NCI-H1436 (cell line): ENCODE data around the gene TRPM3.

Experiments used
- DNase-seq: peaks from one replicate; lab custom pipeline; 2025; lab: John Stamatoyannopoulos, UW

The TRPM3 gene

DNA sequence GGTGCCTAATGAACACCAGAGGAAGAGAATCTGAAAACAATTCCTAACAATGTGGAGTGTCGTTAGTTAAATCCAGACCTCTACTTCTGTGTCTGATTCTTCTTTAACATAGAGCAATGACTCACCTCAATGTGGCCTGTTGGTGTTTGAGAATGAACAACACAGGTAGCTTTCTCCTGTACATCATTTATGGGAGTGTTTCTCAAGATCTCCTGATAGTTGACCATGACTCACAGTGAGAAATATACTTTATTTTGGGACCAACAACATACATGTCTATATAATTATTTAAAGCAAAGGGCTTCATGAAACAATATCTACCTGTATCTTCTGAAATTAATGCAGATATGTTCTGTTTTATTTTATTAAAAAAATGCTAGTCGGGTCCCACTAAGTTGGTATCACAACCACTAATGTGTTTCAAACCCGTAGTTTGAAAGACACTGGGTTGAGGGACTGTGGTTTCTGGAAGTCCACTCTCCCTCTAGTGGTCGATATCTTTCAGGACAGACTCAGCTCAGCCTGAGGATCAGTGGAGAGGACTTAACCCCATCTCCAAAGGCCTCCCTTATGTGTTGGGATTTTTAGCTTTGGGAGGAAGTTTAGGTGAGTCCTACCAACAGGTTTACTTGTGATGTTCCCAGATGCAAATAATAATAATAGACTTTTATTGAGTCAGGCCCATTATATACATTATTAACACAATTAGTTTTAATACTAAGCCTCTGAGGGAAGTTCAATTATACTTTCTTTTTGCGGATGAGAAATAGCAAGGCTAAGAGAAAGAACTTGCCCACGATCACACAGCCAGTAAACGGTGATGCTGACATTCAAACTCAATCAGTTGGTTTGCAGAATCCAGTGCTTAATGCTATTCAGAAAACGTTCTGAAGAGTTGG, 636.9 kb downstream of the TRPM3 start:
- peak; percentile 43 for DNase-seq

GRCh38 chr9:70481471-70481870, 640.0 kb downstream of the TRPM3 start:
- DNase-seq: no peak

DNA sequence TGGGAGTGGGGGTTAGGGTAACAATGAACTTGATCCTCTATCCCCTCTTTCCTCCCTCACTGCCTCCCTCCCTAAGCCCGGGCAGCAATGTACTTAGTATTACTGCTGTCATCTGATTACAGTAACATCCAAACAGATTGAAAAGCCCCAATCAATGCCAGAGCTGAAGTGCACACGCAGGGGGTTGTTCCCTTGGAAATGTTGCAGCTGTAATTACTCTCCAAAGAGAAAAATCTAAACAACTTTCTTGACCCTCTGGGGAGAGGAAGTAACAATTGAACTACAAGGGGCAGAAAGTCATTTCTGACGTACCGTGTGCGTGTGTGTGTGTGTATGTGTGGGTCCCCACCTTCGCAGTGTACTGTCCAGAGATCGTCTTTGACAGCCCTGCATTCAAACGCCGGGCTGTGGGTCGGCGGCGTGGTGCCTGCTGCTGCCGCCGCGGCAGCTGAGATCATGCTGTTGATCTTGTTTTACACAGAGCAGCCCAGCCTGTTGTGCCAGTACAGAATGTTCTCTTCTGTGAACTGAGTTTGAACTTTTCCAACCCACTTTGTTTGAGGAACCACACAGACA, 640.9 kb downstream of the TRPM3 start:
- DNase-seq: no peak

DNA sequence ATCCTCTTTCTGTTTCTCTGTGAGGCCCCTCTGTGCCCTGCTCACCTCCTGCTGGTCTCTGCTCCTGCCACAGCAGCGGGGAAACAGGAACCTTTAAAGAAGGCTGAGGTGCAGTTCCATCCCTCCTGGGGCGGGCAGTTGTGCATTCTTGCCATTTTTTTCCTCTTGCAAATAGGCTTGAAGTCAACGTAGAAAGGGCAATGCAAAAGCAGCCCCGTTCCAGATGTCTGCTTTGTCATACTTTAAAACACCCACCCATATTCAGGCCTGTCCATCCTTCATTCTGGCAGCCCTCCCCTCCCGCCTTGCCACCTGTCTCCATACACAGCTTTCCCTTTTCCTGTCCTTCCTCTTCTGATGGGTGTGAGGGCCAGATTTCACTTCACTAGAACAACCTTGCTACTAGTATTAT, 641.5 kb downstream of the TRPM3 start:
- no peak for DNase-seq
